HepG2 (cell line): ENCODE results near the gene TMEM45A. TPM values are rescaled to one million over a fixed set of nuclear protein-coding genes. Genes with fewer than 3 reads are reported as not detected.
A peak's percentile ranks its signal among the peaks of the same experiment; 100 is the strongest.

Experiments
- ATF4 ChIP-seq, 2 experiments: fragments of 450-650 bp in 1 of 2; sonication (generic) in 1 of 2; formaldehyde crosslinking; IDR thresholded peaks; 2 replicates each; pipeline versions ENCODE4 v1.5.0 to v1.8.0; 2020 to 2022; ENCODE audit warnings: mild to moderate bottlenecking in 1 of 2, missing genetic modification reagents in 1 of 2
- CBFB ChIP-seq: sonication (generic); formaldehyde crosslinking; IDR thresholded peaks from 2 replicates; pipeline ENCODE4 v1.4.0; 2020; ENCODE audit warnings: missing genetic modification reagents
- GTF3A ChIP-seq: sonication (generic); formaldehyde crosslinking; conservative IDR thresholded peaks from 2 replicates; pipeline ENCODE4 v1.4.0; 2020; ENCODE audit warnings: mild to moderate bottlenecking, missing genetic modification reagents
- GZF1 ChIP-seq: sonication (generic); formaldehyde crosslinking; IDR thresholded peaks from 2 replicates; pipeline ENCODE4 v1.5.1; 2020; ENCODE audit warnings: mild to moderate bottlenecking, missing genetic modification reagents
- MIER3 ChIP-seq: IDR thresholded peaks from 2 replicates; pipeline ENCODE4 v1.6.1; 2016; ENCODE audit warnings: missing compliant biosample characterization, borderline replicate concordance
- MLX ChIP-seq: IDR thresholded peaks from 2 replicates; pipeline ENCODE4 v1.6.1; 2016
- PHF20 ChIP-seq: sonication (generic); formaldehyde crosslinking; IDR thresholded peaks from 2 replicates; pipeline ENCODE4 v1.5.0; 2020; ENCODE audit warnings: mild to moderate bottlenecking, missing genetic modification reagents
- RBFOX2 ChIP-seq: fragments of 200-400 bp; formaldehyde crosslinking; IDR thresholded peaks from 2 replicates; pipeline ENCODE4 v1.6.1; 2017; ENCODE audit warnings: low read depth, mild to moderate bottlenecking, low read length
- SNRNP70 ChIP-seq: fragments of 200-400 bp; formaldehyde crosslinking; IDR thresholded peaks from 2 replicates; pipeline ENCODE4 v1.6.1; 2017; ENCODE audit warnings: mild to moderate bottlenecking, low read depth, low read length, moderate library complexity
- STAT6 ChIP-seq: sonication (generic); formaldehyde crosslinking; IDR thresholded peaks from 2 replicates; pipeline ENCODE4 v1.4.0; 2020; ENCODE audit warnings: missing genetic modification reagents, mild to moderate bottlenecking, borderline replicate concordance
- ZBTB14 ChIP-seq: sonication (generic); formaldehyde crosslinking; IDR thresholded peaks from 2 replicates; pipeline ENCODE4 v1.4.0; 2020; ENCODE audit warnings: missing genetic modification reagents
- ZEB1 ChIP-seq: IDR thresholded peaks from 2 replicates; pipeline ENCODE4 v1.6.1; 2012; ENCODE audit warnings: mild to moderate bottlenecking, low read depth, inconsistent platforms; ENCODE audit not compliant: insufficient replicate concordance
- ZNF20 ChIP-seq: sonication (generic); formaldehyde crosslinking; IDR thresholded peaks from 2 replicates; pipeline ENCODE4 v1.4.0; 2020; ENCODE audit warnings: mild to moderate bottlenecking, moderate library complexity, missing genetic modification reagents
- ZNF570 ChIP-seq: sonication (generic); formaldehyde crosslinking; IDR thresholded peaks from 2 replicates; pipeline ENCODE4 v1.4.0; 2020; ENCODE audit warnings: mild to moderate bottlenecking, missing genetic modification reagents, borderline replicate concordance
- ZNF609 ChIP-seq: sonication (generic); formaldehyde crosslinking; IDR thresholded peaks from 2 replicates; pipeline ENCODE4 v1.4.0; 2020; ENCODE audit warnings: mild to moderate bottlenecking, missing genetic modification reagents, borderline replicate concordance
- ZNF652 ChIP-seq: IDR thresholded peaks from 2 replicates; pipeline ENCODE4 v1.6.1; 2016; ENCODE audit warnings: low read depth, borderline replicate concordance
- polyA plus RNA-seq, 8 experiments: library from polyadenylated mRNA; depleted of rRNA in 3 of 8; stranded (reverse) in 7 of 8; unstranded in 1 of 8; fragments of >200 nt; fragmentation: Illumina TruSeq in 4 of 8; extraction: Trizol in 4 of 8; gene quantifications; 2 replicates each; pipeline versions ENCODE4 v1.2.1 to v1.2.3, GENCODE V29; 2011 to 2016; ENCODE audit warnings: low read depth in 4 of 8, missing spikeins in 1 of 8, mixed read lengths in 1 of 8; ENCODE audit not compliant: insufficient read depth in 1 of 8
- total RNA-seq, 5 experiments: library from RNA; depleted of rRNA; stranded (reverse); fragments of >200 nt; fragmentation: Illumina TruSeq; extraction: Trizol; gene quantifications; 2 replicates each; pipeline ENCODE4 v1.2.3, GENCODE V29; 2016; ENCODE audit warnings: low read depth in 1 of 5

Gene TMEM45A
- total and polyA plus RNA-seq, 2 of the 13 experiments (the other 11 are each of a cell fraction or from before 2014, with no cell fraction given) = 14.8 to 38.5 TPM

GRCh38 chr3:100492059-100493006 is at the start of gene TMEM45A (continued):
- no peak for TF ChIP-seq ATF4 (CRISPR knock-in tag; IDR thresholded peaks at IDR 0.05)
- peak; percentile 52; the same call in 1 of the 2 replicates for TF ChIP-seq PHF20 (CRISPR knock-in tag)
- TF ChIP-seq MIER3 (CRISPR knock-in tag) = no peak; the same call in 1 of the 2 replicates
- no peak for TF ChIP-seq SNRNP70
- peak; percentile 62; the same call in 1 of the 2 replicates for TF ChIP-seq ZNF609
- peak; percentile 33 for TF ChIP-seq ZEB1
- TF ChIP-seq ZNF652 (CRISPR knock-in tag) = no peak
- no peak for TF ChIP-seq ZBTB14 (CRISPR knock-in tag)
- TF ChIP-seq ZNF20 (CRISPR knock-in tag) = no peak
- no peak; the same call in 1 of the 2 replicates for TF ChIP-seq MLX (CRISPR knock-in tag)
- TF ChIP-seq GTF3A = peak; percentile 55; the same call in 1 of the 2 replicates
- peak; percentile 92 for TF ChIP-seq RBFOX2
- TF ChIP-seq ZNF570 (CRISPR knock-in tag) = no peak
- TF ChIP-seq STAT6 (CRISPR knock-in tag) = 0 out of 2 replicates have a peak, but pooled peaks have one; percentile 67
- peak; percentile 19; the same call in 1 of the 2 replicates for TF ChIP-seq CBFB (CRISPR knock-in tag)
- TF ChIP-seq GZF1 = no peak
